Upper lobe of left lung (tissue), 6 donors: ENCODE results near the gene THBS1. TPM values are rescaled to one million over a fixed set of nuclear protein-coding genes. Genes with fewer than 3 reads are reported as not detected.

Experiments
- ATAC-seq, 2 donors: fragments of 200-7000 bp; cut with Tn5 transposase; one replicate each; pipeline ENCODE4 v1.9.1; 2022; ENCODE audit warnings: mild to moderate bottlenecking in 2 of 2, moderate library complexity in 2 of 2; ENCODE audit not compliant: low FRiP score in 2 of 2
- DNase-seq, 2 donors: peaks; one replicate each; pipeline ENCODE4 v3.0.0-alpha.2; 2019 to 2020
- H3K27ac ChIP-seq, 4 donors: fragments of 200-600 bp; sonication (generic); one replicate each; pipeline ENCODE4 v1.5.1; 2016 to 2019
- H3K27me3 ChIP-seq, 4 donors: fragments of 200-600 bp; sonication (generic); one replicate each; pipeline ENCODE4 v1.5.1; 2017 to 2019
- H3K36me3 ChIP-seq, 4 donors: fragments of 200-600 bp; sonication (generic); one replicate each; pipeline ENCODE4 v1.5.1; 2016 to 2019
- H3K4me1 ChIP-seq, 4 donors: fragments of 200-600 bp; sonication (generic); one replicate each; pipeline ENCODE4 v1.5.1; 2018 to 2019
- H3K4me3 ChIP-seq, 4 donors: fragments of 200-600 bp; sonication (generic); one replicate each; pipeline ENCODE4 v1.5.1; 2017 to 2019; ENCODE audit warnings: mild to moderate bottlenecking in 2 of 4, moderate library complexity in 1 of 4
- H3K9me3 ChIP-seq, 4 donors: fragments of 200-600 bp; sonication (generic); one replicate each; pipeline ENCODE4 v1.5.1; 2018 to 2019
- EP300 ChIP-seq, 4 donors: sonication (generic); formaldehyde crosslinking; IDR thresholded peaks; one replicate each; pipeline ENCODE4 v1.5.1; 2017; ENCODE audit warnings: antibody characterized with exemption in 4 of 4, control low read depth in 2 of 4
- POLR2A ChIP-seq, 4 donors: fragments of 450-650 bp; IDR thresholded peaks; one replicate each; pipeline ENCODE4 v1.5.1; 2016 to 2017; ENCODE audit warnings: antibody characterized with exemption in 4 of 4, mild to moderate bottlenecking in 2 of 4
- POLR2AphosphoS5 ChIP-seq, 2 donors: sonication (generic); formaldehyde crosslinking; IDR thresholded peaks; one replicate each; pipeline ENCODE4 v1.5.1; 2017; ENCODE audit warnings: antibody characterized with exemption in 2 of 2
- WGBS, 2 donors: methylation state at CpG; one replicate each; pipeline ENCODE4 v1.1.5; 2017 to 2018; 5-methylcytosine and 5-hydroxymethylcytosine counted together
- total RNA-seq, 6 donors: library from RNA; depleted of rRNA in 4 of 6; stranded (reverse); fragments of >200 nt in 4 of 6; gene quantifications; one replicate each; pipeline versions ENCODE4 v1.1.0 to v1.2.1, GENCODE V29; 2016 to 2021
- TF ChIP-seq, protein P1 (sequence below), 6 experiments: fragments of 450-650 bp in 4 of 6; fragments of 200-600 bp in 2 of 6; sonication (generic) in 2 of 6; IDR thresholded peaks; one replicate each; pipeline ENCODE4 v1.5.1; 2016 to 2019; ENCODE audit warnings: antibody characterized with exemption in 6 of 6
- donor health status: DM: no; HTN: no; CAD: no; lungs with moderate emphysema.
- donor health status: DM: no; HTN: yes; CAD: no; lungs with severe emphysema.

THBS1 gene
- total RNA-seq, 6 donors from 2014 or later, result 405 to 497 (median 457) TPM

DNA sequence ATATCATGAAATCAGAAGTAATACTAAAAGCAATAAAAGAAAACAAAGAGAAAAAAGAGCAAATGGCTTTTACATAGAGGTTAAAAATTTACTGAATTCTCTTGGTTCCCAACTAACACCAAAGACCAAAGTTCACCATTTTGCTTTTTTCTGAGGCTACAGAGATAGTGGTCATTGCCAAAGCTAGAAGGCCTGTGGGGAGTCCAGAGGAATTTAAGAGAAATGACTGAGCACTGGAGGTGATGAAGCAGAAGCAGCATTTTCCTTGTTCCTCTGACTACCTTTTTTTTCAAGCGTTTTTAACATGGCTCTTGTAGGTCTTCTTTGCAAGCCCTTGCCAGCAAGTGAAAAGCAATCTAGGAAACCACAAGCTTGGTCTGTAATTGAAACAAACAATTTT is 58.2 kb downstream of the THBS1 start:
- Histone ChIP-seq H3K36me3 (no peaks in the 10 kb centered on the region), H3K27ac (no peak overlapping the region), H3K4me1 (peaks cover 0 to 4% (median 0%) of the 10 kb centered on the region in 4 donors), H3K9me3 (no peaks in the 10 kb centered on the region), H3K27me3 (no peaks in the 10 kb centered on the region), H3K4me3 (no peak overlapping the region)
- DNase-seq, result no peak
- WGBS, 2 donors, result 79 to 89% methylated on average over 1 of the region's 1 CpG
- ATAC-seq, result no peak
- TF ChIP-seq, protein P1, sequence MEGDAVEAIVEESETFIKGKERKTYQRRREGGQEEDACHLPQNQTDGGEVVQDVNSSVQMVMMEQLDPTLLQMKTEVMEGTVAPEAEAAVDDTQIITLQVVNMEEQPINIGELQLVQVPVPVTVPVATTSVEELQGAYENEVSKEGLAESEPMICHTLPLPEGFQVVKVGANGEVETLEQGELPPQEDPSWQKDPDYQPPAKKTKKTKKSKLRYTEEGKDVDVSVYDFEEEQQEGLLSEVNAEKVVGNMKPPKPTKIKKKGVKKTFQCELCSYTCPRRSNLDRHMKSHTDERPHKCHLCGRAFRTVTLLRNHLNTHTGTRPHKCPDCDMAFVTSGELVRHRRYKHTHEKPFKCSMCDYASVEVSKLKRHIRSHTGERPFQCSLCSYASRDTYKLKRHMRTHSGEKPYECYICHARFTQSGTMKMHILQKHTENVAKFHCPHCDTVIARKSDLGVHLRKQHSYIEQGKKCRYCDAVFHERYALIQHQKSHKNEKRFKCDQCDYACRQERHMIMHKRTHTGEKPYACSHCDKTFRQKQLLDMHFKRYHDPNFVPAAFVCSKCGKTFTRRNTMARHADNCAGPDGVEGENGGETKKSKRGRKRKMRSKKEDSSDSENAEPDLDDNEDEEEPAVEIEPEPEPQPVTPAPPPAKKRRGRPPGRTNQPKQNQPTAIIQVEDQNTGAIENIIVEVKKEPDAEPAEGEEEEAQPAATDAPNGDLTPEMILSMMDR (IDR thresholded peaks at IDR 0.05), result no peak
- TF ChIP-seq POLR2AphosphoS5 (IDR thresholded peaks at IDR 0.05), result no peak
- no peak for TF ChIP-seq EP300 (IDR thresholded peaks at IDR 0.05)
- TF ChIP-seq POLR2A (IDR thresholded peaks at IDR 0.05), result no peak

DNA sequence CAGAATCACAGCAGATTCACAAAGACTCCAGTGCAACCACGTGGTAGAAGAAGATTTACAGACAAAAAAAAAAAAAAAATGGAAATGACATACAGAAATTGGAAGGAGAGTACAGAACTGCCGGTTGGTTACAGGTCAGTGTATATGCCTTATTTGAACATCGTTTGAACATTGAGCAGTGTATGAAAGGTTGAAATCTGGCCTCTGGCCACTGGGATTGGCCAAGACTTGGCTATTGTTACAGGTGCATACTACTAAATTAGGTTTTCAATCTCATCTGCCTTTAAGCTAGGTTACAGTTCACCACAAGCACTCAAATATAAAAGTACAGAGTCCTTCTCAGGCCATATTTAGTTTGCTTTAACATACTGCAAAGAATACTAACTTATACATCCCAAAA is 59.8 kb downstream of the THBS1 start:
- H3K9me3 ChIP-seq, result no peaks in the 10 kb centered on the region
- H3K27ac ChIP-seq, result no peak overlapping the region
- H3K27me3 ChIP-seq, result no peaks in the 10 kb centered on the region
- H3K4me3 ChIP-seq, result no peak overlapping the region
- WGBS, 2 donors, result 87 to 88% methylated on average over 3 of the region's 3 CpGs
- TF ChIP-seq EP300 (IDR thresholded peaks at IDR 0.05) (no peak), POLR2AphosphoS5 (IDR thresholded peaks at IDR 0.05) (no peak), POLR2A (IDR thresholded peaks at IDR 0.05) (no peak)
- TF ChIP-seq, protein P1 (IDR thresholded peaks at IDR 0.05), result no peak
- no peak for ATAC-seq
- no peak for DNase-seq
- H3K36me3 ChIP-seq, result no peaks in the 10 kb centered on the region
- H3K4me1 ChIP-seq, result peaks cover 0 to 4% (median 0%) of the 10 kb centered on the region in 4 donors

DNA sequence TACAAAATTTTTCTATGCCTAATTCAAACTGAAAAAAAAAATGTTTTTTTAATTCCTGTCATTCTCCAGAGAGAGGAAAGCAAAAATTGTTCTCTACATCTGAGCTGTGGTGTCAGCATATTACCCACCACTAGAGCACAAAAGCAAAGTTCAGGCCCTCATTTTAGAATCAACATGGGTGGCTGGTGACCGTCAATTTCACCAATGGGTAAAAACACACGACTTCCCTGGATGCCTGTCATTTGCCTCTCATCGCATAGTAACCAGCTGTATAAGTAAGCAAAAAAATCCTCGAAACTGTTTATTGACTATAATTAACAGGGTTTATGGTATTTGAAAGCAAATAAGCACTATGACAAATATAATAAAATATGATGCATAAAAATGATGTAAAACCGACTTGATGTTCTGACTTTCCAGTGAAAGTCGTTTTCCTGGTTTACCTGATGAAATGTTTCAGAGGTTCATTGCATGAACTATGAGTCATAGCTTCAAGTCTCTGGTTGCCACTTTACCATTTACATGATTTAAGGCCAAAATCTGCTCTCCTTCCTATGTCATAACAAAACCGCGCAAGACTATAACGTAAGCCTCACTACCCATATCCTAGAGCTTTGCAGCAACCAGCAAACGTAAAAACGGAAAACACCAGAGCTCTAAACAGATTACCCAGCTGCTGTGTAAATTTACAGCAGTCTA is 60.5 kb downstream of the THBS1 start:
- H3K9me3 ChIP-seq, result no peaks in the 10 kb centered on the region
- no peak overlapping the region for H3K27ac ChIP-seq
- DNase-seq (no peak), ATAC-seq (no peak)
- WGBS, 2 donors, result 82 to 87% methylated on average over 11 of the region's 11 CpGs
- no peak overlapping the region for H3K4me3 ChIP-seq
- H3K27me3 ChIP-seq, result no peaks in the 10 kb centered on the region
- TF ChIP-seq POLR2AphosphoS5 (IDR thresholded peaks at IDR 0.05) (no peak), EP300 (IDR thresholded peaks at IDR 0.05) (no peak), POLR2A (IDR thresholded peaks at IDR 0.05) (no peak)
- TF ChIP-seq, protein P1 (IDR thresholded peaks at IDR 0.05), result no peak
- peaks cover 0 to 4% (median 0%) of the 10 kb centered on the region in 4 donors for H3K4me1 ChIP-seq
- H3K36me3 ChIP-seq, result no peaks in the 10 kb centered on the region

DNA sequence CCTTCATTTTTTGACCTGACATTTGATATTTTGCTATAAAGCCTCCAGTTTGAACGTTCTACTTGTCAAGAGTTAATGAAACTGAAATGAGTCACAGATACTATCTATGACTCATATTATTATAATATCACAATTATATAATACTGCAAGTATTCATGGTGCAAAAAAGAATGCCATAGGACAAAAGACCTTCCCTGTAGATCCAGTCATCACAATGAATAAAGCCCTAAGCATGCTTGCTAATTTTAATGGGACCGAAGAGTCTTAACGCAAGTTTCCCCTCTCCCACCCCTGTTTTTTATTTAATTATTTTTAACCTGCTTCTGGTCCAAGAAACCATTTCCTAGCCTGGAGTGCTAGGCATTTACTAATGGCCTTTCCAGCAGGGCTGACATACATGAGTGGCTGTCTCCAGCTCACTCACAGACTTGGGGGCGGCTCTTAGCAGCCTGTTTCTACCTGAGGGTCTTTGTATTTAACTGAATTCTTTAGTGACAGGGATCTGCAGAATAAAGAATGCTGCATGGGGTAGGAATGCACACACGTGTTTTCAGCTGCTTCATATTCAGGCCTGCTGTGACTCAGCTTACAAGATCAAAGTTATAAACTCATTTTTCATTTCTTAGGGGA is 61.2 kb downstream of the THBS1 start:
- H3K36me3 ChIP-seq, result no peaks in the 10 kb centered on the region
- no peak for TF ChIP-seq POLR2AphosphoS5 (IDR thresholded peaks at IDR 0.05)
- TF ChIP-seq POLR2A (IDR thresholded peaks at IDR 0.05), result no peak
- TF ChIP-seq EP300 (IDR thresholded peaks at IDR 0.05), result no peak
- TF ChIP-seq, protein P1 (IDR thresholded peaks at IDR 0.05), result no peak
- H3K4me3 ChIP-seq, result no peak overlapping the region
- no peak overlapping the region for H3K27ac ChIP-seq
- no peak for DNase-seq
- H3K4me1 ChIP-seq, result peaks cover 0 to 4% (median 0%) of the 10 kb centered on the region in 4 donors
- H3K27me3 ChIP-seq, result no peaks in the 10 kb centered on the region
- 74 to 76% methylated on average over 5 of the region's 5 CpGs for WGBS, 2 donors
- no peaks in the 10 kb centered on the region for H3K9me3 ChIP-seq
- peak in 1 of 2 donors; percentile 50 for ATAC-seq
